HCT116 (cell line): ENCODE data around the gene MPP2. TPM values are rescaled to one million over a fixed set of nuclear protein-coding genes. Genes with fewer than 3 reads are reported as not detected.

Source experiments
- ATAC-seq: fragments of 200-7000 bp; cut with Tn5 transposase; 2 replicates; pipeline ENCODE4 v1.9.1; 2020; ENCODE audit warnings: mild to moderate bottlenecking, moderate library complexity
- BruUV-seq: library from RNA; stranded (reverse); fragments of 400-500 nt; replicated peaks from 2 replicates; lab custom pipeline; 2021; lab: Mats Ljungman, UMichigan
- CTCF ChIA-PET: fragments of 300-600 bp; sonication (Branson Sonifier 250); formaldehyde crosslinking; loops from one replicate; lab custom pipeline; 2021; ENCODE audit warnings: antibody characterized with exemption; lab: Charles Lee
- POLR2A ChIA-PET: fragments of 300-600, 350-600 bp; sonication (Branson Sonifier 250); formaldehyde crosslinking; loops from one replicate; lab custom pipeline; 2021; ENCODE audit warnings: antibody characterized with exemption; lab: Charles Lee
- RAD21 ChIA-PET, 2 experiments: fragments of 300-600 bp; sonication (Branson Sonifier 250); formaldehyde crosslinking; loops; one replicate each; lab custom pipeline; 2023; ENCODE audit warnings: low total read pairs in 2 of 2; ENCODE audit not compliant: uncharacterized antibody in 2 of 2, unreplicated experiment in 2 of 2, low non-redundant PET in 1 of 2; lab: Charles Lee
- DNase-seq: peaks from one replicate; pipeline ENCODE4 v3.0.0-alpha.2; 2010; ENCODE audit warnings: low read depth, low spot score
- H2AFZ ChIP-seq: fragments of 200-600 bp; shearing (Covaris generic), sonication (generic); 2 replicates; pipeline ENCODE4 v1.6.1; 2017; ENCODE audit warnings: low read depth, mixed run types, mixed read lengths, antibody characterized with exemption, low read length; ENCODE audit not compliant: poor library complexity, severe bottlenecking
- H3K27ac ChIP-seq: 2 replicates; pipeline ENCODE4 v1.5.1; 2012; ENCODE audit warnings: low read depth, low read length
- H3K27me3 ChIP-seq: fragments of 200-600 bp; sonication (generic); 2 replicates; pipeline ENCODE4 v1.6.1; 2016; ENCODE audit warnings: mixed run types, low read length, mixed read lengths; ENCODE audit not compliant: insufficient read depth
- H3K36me3 ChIP-seq, 2 experiments: fragments of 200-500 bp in 1 of 2; fragments of 200-600 bp in 1 of 2; sonication (Bioruptor generic) in 1 of 2; sonication (generic) in 1 of 2; 2 replicates each; pipeline versions ENCODE4 v1.5.1 to v1.6.1; 2014 to 2016; ENCODE audit warnings: low read length in 2 of 2, inconsistent platforms in 1 of 2, mixed read lengths in 1 of 2, mixed run types in 1 of 2; ENCODE audit not compliant: insufficient read depth in 2 of 2, control insufficient read depth in 1 of 2
- H3K4me1 ChIP-seq, 2 experiments: fragments of 200-600 bp in 1 of 2; sonication (generic) in 1 of 2; 2 replicates each; pipeline versions ENCODE4 v1.5.1 to v1.6.1; 2012 to 2017; ENCODE audit warnings: low read length in 2 of 2, inconsistent platforms in 1 of 2, mild to moderate bottlenecking in 1 of 2, mixed read lengths in 1 of 2, mixed run types in 1 of 2, moderate library complexity in 1 of 2; ENCODE audit not compliant: insufficient read depth in 2 of 2, control insufficient read depth in 1 of 2
- H3K4me2 ChIP-seq: fragments of 200-600 bp; sonication (generic); 2 replicates; pipeline ENCODE4 v1.6.1; 2017; ENCODE audit warnings: mixed run types, low read length, mixed read lengths
- H3K4me3 ChIP-seq, 2 experiments: fragments of 200-600 bp in 1 of 2; sonication (generic) in 1 of 2; replicated peaks in 1 of 2; 2 replicates each; pipeline ENCODE4 v1.5.1; 2011 to 2016; ENCODE audit warnings: low read length in 2 of 2, control low read depth in 1 of 2, low read depth in 1 of 2, mild to moderate bottlenecking in 1 of 2, mixed read lengths in 1 of 2, mixed run types in 1 of 2
- H3K79me2 ChIP-seq: fragments of 200-600 bp; sonication (generic); 2 replicates; pipeline ENCODE4 v1.6.1; 2017; ENCODE audit warnings: mild to moderate bottlenecking, mixed run types, low read length, moderate library complexity, mixed read lengths; ENCODE audit not compliant: insufficient read depth
- H3K9ac ChIP-seq: fragments of 200-600 bp; sonication (generic); 2 replicates; pipeline ENCODE4 v1.6.1; 2016; ENCODE audit warnings: low read length, mixed read lengths
- H3K9me2 ChIP-seq: fragments of 200-600 bp; sonication (generic), shearing (Covaris generic); 2 replicates; pipeline ENCODE4 v1.6.1; 2017; ENCODE audit warnings: mixed run types, mild to moderate bottlenecking, moderate library complexity; ENCODE audit not compliant: insufficient read depth
- H3K9me3 ChIP-seq, 2 experiments: fragments of 200-500 bp in 1 of 2; fragments of 200-600 bp in 1 of 2; sonication (Bioruptor generic) in 1 of 2; sonication (generic) in 1 of 2; 2 replicates each; pipeline ENCODE4 v1.6.1; 2014 to 2017; ENCODE audit warnings: low read length in 2 of 2, mixed read lengths in 2 of 2, inconsistent platforms in 1 of 2, low read depth in 1 of 2, mild to moderate bottlenecking in 1 of 2, mixed run types in 1 of 2, moderate library complexity in 1 of 2; ENCODE audit not compliant: control insufficient read depth in 1 of 2, insufficient read depth in 1 of 2
- H4K20me1 ChIP-seq: fragments of 200-600 bp; sonication (generic), shearing (Covaris generic); 2 replicates; pipeline ENCODE4 v1.6.1; 2017; ENCODE audit warnings: mixed run types, mild to moderate bottlenecking, moderate library complexity; ENCODE audit not compliant: insufficient read depth
- CEBPB ChIP-seq: IDR thresholded peaks from 2 replicates; pipeline ENCODE4 v1.6.1; 2012; ENCODE audit warnings: low read depth
- EZH2 ChIP-seq: fragments of 200-600 bp; sonication (generic); IDR thresholded peaks from 2 replicates; pipeline ENCODE4 v1.6.1; 2017; ENCODE audit warnings: antibody characterized with exemption, mixed run types
- POLR2A ChIP-seq: IDR thresholded peaks from 2 replicates; pipeline ENCODE4 v1.7.0; 2011; ENCODE audit warnings: borderline replicate concordance; ENCODE audit not compliant: insufficient read depth, insufficient read length; ENCODE audit errors: extremely low read depth
- POLR2AphosphoS5 ChIP-seq: IDR thresholded peaks from 2 replicates; pipeline ENCODE4 v1.6.1; 2011; ENCODE audit warnings: mild to moderate bottlenecking, low read depth, low read length, moderate library complexity
- SIN3A ChIP-seq: IDR thresholded peaks from 2 replicates; pipeline ENCODE4 v1.6.1; 2012; ENCODE audit warnings: low read depth
- YY1 ChIP-seq: IDR thresholded peaks from 2 replicates; pipeline ENCODE4 v1.6.1; 2011; ENCODE audit warnings: low read length, low read depth, moderate library complexity, mild to moderate bottlenecking; ENCODE audit not compliant: insufficient replicate concordance; ENCODE audit errors: extremely low read depth
- ZNF274 ChIP-seq: fragments of 200-500 bp; sonication (Bioruptor generic); IDR thresholded peaks from 2 replicates; pipeline ENCODE4 v1.6.1; 2014; ENCODE audit warnings: mild to moderate bottlenecking, low read depth, low read length, inconsistent platforms
- intact Hi-C: fragments of 100-400 bp; cut with micrococcal nuclease; formaldehyde crosslinking; loops from 2 replicates; pipeline ENCODE4 v1.10.0; 2022
- total RNA-seq: library from RNA; stranded (reverse); gene quantifications from one replicate; pipeline ENCODE4 v1.2.1, GENCODE V29; 2021; ENCODE audit not compliant: unreplicated experiment
- TF ChIP-seq, protein P1 (sequence below): IDR thresholded peaks from 2 replicates; pipeline ENCODE4 v1.6.1; 2011; ENCODE audit warnings: mild to moderate bottlenecking, low read length, moderate library complexity; ENCODE audit not compliant: insufficient replicate concordance; ENCODE audit errors: extremely low read depth
- TF ChIP-seq, protein P2 (sequence below), 3 experiments: fragments of 200-600 bp in 1 of 3; sonication (generic) in 1 of 3; IDR thresholded peaks in 2 of 3; conservative IDR thresholded peaks in 1 of 3; 2 replicates each; pipeline ENCODE4 v1.5.1; 2012 to 2017; ENCODE audit warnings: low read depth in 2 of 3, low read length in 2 of 3, antibody characterized with exemption in 1 of 3, borderline replicate concordance in 1 of 3, control low read depth in 1 of 3, mild to moderate bottlenecking in 1 of 3, mixed read lengths in 1 of 3, mixed run types in 1 of 3, moderate library complexity in 1 of 3; ENCODE audit not compliant: insufficient read depth in 1 of 3
- TF ChIP-seq, protein P3 (sequence below): IDR thresholded peaks from 2 replicates; pipeline ENCODE4 v1.6.1; 2012
- TF ChIP-seq, protein P4 (sequence below): IDR thresholded peaks from 2 replicates; pipeline ENCODE4 v1.6.1; 2012

MPP2 gene
- total RNA-seq, 1 experiment from 2014 or later = 16.4 TPM

DNA sequence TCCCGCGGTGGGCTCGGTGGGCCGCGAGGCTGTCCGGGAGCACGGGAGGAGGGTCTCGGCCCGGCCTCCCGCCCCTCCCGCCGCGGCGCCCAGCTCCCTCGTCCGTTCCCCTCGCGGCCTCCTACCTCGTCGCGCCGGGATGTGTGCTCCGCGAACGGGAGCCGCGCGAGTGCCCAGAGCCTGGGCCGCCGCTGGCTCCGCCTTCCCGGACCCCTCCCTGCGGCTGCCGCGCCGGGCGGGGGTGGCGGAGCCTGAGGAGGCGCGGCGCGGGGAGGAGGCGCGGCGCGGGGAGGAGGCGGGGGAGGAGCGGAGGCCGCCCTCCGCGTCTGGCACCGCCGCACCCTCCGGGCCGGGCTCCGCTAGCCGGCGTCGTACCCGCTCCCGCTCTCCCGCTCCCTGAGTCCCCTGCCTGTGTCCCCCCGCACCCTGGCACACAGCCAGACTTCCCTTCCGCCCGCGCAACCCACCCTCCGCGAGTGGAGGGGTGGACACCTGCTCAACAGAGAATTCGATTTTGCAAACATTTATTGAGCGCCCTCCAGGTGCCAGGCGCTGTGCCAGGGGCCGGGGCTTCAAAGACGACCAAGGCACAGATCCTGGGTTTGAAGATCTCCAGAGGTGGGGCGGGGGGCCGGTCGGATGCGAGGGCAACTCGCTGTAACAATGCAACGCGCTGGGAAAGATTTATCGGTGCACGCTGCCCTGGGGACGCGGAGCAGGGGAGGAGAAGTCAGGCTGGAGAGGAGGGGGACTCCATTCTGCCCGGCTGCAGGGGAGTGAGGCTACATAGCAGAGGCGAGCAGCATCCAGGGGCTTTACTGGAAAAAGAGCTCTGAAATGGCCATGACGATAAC lies 74.1 kb downstream of the MPP2 start, which contains the start of gene MPP3 (continued):
- TF ChIP-seq, protein P1, sequence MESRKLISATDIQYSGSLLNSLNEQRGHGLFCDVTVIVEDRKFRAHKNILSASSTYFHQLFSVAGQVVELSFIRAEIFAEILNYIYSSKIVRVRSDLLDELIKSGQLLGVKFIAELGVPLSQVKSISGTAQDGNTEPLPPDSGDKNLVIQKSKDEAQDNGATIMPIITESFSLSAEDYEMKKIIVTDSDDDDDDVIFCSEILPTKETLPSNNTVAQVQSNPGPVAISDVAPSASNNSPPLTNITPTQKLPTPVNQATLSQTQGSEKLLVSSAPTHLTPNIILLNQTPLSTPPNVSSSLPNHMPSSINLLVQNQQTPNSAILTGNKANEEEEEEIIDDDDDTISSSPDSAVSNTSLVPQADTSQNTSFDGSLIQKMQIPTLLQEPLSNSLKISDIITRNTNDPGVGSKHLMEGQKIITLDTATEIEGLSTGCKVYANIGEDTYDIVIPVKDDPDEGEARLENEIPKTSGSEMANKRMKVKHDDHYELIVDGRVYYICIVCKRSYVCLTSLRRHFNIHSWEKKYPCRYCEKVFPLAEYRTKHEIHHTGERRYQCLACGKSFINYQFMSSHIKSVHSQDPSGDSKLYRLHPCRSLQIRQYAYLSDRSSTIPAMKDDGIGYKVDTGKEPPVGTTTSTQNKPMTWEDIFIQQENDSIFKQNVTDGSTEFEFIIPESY = peak; percentile 13
- TF ChIP-seq, all 23 proteins: peak for 6

DNA sequence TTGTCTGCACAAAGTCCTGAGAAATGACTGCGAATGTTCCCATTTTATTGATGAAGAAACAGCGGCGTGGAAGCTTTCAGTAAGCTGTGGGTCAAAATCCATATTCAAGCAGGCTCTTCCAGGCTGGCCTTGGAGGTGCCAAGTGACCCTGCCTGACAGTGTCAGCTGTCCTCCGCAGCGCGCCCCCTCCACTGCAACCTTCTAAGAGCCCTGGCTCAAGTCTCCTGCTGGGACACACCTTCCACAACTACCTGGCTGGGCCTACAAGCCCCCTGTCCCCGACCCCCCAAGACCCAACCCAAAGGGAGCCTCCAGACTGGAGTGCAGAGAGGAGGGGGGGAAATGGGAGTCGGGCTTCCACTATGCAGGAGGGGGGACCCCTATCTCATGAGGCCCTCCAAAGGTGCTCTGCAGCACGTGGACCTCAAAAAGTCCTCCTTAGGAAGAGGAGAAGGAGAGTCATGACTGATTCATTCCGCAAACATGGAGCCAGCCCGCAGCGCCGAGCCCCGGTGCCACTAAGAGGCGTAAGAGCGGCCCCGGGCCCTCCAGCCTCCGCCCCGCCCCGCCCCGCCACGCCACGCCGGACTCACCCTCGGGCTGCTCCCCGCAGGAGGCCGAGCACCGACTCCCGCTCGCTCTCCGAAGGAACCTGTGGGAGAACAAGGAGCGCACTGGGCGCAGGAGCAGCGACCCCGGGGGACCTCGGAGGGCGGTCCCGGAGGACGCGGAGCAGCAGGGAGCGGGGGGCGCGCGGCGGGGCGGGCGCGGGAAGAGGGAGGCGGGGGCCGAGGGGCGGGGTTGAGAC lies 75.0 kb downstream of the MPP2 start:
- Histone ChIP-seq H3K27ac (peak overlapping the region; percentile 54), H3K79me2 (peaks cover 10% of the 10 kb centered on the region), H3K9me3 (no peaks in the 10 kb centered on the region), H3K9me2 (no peaks in the 10 kb centered on the region), H3K4me1 (peaks cover 16 to 24% of the 10 kb centered on the region in 2 experiments), H3K36me3 (peaks cover 0 to 25% of the 10 kb centered on the region in 2 experiments; a peak in 2 of 4 replicates), H3K9ac (peak overlapping the region; percentile 84), H3K4me2 (peak overlapping the region; percentile 98), H2AFZ (no peak overlapping the region), H3K4me3 (peak overlapping the region; percentile 56 to 88), H3K27me3 (no peaks in the 10 kb centered on the region), H4K20me1 (no peaks in the 10 kb centered on the region)
- RAD21 ChIA-PET = no interaction called here
- POLR2A ChIA-PET = no interaction called here
- CTCF ChIA-PET = interaction anchor here (1.7 kb wide), 1 partner anchor 14 kb away, joined by 5 read pairs; the partner anchor contains the start of gene CD300LG
- ATAC-seq (peak; percentile 79), DNase-seq (no peak)
- intact Hi-C loops = loop anchor here (2.0 kb wide), 1 partner anchor 54 kb away; the partner anchor contains the start of gene DUSP3
- BruUV-seq = no TSS peak
- TF ChIP-seq YY1 (no peak), POLR2AphosphoS5 (no peak), SIN3A (0 out of 2 replicates have a peak, but pooled peaks have one; percentile 28), CEBPB (no peak), POLR2A (no peak), ZNF274 (no peak), EZH2 (no peak)
- TF ChIP-seq, protein P1 = no peak
- TF ChIP-seq, protein P2, sequence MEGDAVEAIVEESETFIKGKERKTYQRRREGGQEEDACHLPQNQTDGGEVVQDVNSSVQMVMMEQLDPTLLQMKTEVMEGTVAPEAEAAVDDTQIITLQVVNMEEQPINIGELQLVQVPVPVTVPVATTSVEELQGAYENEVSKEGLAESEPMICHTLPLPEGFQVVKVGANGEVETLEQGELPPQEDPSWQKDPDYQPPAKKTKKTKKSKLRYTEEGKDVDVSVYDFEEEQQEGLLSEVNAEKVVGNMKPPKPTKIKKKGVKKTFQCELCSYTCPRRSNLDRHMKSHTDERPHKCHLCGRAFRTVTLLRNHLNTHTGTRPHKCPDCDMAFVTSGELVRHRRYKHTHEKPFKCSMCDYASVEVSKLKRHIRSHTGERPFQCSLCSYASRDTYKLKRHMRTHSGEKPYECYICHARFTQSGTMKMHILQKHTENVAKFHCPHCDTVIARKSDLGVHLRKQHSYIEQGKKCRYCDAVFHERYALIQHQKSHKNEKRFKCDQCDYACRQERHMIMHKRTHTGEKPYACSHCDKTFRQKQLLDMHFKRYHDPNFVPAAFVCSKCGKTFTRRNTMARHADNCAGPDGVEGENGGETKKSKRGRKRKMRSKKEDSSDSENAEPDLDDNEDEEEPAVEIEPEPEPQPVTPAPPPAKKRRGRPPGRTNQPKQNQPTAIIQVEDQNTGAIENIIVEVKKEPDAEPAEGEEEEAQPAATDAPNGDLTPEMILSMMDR (IDR thresholded peaks at IDR 0.05 in 2 of 3, conservative IDR thresholded peaks at IDR 0.05 in 1 of 3; ENCODE audit: borderline replicate concordance in 1 of 3, insufficient read depth in 1 of 3, low read depth in 2 of 3, low read length in 2 of 3) = no peak
- TF ChIP-seq, protein P3, sequence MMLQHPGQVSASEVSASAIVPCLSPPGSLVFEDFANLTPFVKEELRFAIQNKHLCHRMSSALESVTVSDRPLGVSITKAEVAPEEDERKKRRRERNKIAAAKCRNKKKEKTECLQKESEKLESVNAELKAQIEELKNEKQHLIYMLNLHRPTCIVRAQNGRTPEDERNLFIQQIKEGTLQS = no peak
- TF ChIP-seq, protein P4, sequence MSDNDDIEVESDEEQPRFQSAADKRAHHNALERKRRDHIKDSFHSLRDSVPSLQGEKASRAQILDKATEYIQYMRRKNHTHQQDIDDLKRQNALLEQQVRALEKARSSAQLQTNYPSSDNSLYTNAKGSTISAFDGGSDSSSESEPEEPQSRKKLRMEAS = peak; percentile 70
